Measurements from ENCODE around the gene PRPF40B.
"Not testable (repeated sequence)": the region's sequence is repeated elsewhere in the genome, so short reads cannot be mapped to it uniquely, and the experiment has no call there.

GRCh38 chr12:49610785-49611184 lies 12.6 kb upstream of the PRPF40B start:
- TF ChIP-seq CTCF, POLR2A, POLR2AphosphoS5 (IDR thresholded peaks at IDR 0.05): not testable (repeated sequence)
